ENCODE measurements around the gene PRB2. TPM values are rescaled to one million over a fixed set of nuclear protein-coding genes. Genes with fewer than 3 reads are reported as not detected.
"Not testable (repeated sequence)": the region's sequence is repeated elsewhere in the genome, so short reads cannot be mapped to it uniquely, and the experiment has no call there.

The PRB2 gene
- total RNA-seq (not detected), polyA plus RNA-seq (not detected)
- long read RNA-seq, donor 1, result 0 reads
- long read RNA-seq, donor 2, result 0 reads
- long read RNA-seq, donor 3, result 0 reads
- long read RNA-seq, donor 4, result 0 reads
- long read RNA-seq, donor 5, result 0 reads
- long read RNA-seq, donor 6, result 0 reads
- long read RNA-seq, donor 7, result 0 reads
- long read RNA-seq, donor 8, result 0 reads
- long read RNA-seq, donor 9, result 0 reads
- long read RNA-seq, donor 10, result 0 reads

DNA sequence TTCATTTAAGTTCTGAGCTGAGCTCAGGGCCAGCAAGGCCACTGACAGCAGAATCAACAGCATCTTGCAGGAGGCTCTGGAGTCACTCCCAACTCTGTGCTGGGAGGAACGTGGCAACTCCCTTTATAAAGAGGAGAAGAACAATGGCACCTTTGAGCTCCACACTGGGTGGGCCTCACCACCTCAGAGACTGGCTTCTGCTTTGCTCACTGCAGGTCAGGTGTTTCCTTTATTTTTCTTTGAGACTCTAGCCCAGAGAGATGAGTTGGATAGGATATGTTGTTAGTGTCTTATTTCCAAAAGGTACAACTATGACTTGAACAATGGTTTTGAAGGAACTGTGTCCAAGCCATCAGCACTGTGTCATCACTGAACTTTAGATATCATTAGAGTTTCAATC, at the start of gene PRB2:
Gene PRB2, minus strand, starts transcription at position 101 of the 400 bp plus-strand sequence. Its CDS starts 38 bp downstream, at position 63.
- H3K27me3 ChIP-seq; H3K9me3 ChIP-seq (replicated peaks in 1 of 3); H3K36me3 ChIP-seq (replicated peaks in 1 of 2); DNase-seq; intact Hi-C loops (cut with DNase I); H3K4me3 ChIP-seq; H3K27ac ChIP-seq; H3K4me1 ChIP-seq (replicated peaks in 1 of 2): not testable (repeated sequence)
- WGBS, 4 donors, result no CpG with 5 or more reads among the region's 1 CpG

DNA sequence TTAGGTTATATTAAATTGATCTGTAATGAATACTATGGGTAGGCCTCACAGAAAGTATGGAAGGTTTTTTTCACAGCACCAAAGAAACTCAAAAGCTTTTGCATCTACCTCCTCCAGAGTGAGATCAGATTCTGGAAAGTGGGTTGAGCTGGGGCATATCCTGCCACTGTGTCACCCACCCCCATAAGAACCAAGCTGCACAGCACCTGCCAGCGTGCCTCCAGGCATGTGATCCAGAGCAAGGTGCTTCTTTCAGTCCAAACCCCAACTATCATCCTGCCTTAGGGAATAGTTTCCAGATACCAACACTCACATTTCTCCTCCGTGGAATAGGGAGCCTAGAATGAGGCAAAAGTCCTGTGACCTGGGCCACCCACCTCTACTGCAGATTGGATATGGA, 42.6 kb upstream of the PRB2 start:
- H3K4me1 ChIP-seq (replicated peaks in 1 of 2), result no peaks in the 10 kb centered on the region
- no peaks in the 10 kb centered on the region for H3K27me3 ChIP-seq
- H3K27ac ChIP-seq, result no peak overlapping the region
- no peaks in the 10 kb centered on the region for H3K36me3 ChIP-seq (replicated peaks in 1 of 2)
- no peaks in the 10 kb centered on the region for H3K9me3 ChIP-seq (replicated peaks in 1 of 3)
- no peak for TF ChIP-seq POLR2A (IDR thresholded peaks at IDR 0.05)
- no peak for TF ChIP-seq CTCF (IDR thresholded peaks at IDR 0.05)
- intact Hi-C loops (cut with DNase I), result no loop called here
- WGBS, 4 donors, result 68 to 92% (median 91%) methylated on average over 2 of the region's 2 CpGs
- no peak for DNase-seq
- H3K4me3 ChIP-seq, result no peak overlapping the region

DNA sequence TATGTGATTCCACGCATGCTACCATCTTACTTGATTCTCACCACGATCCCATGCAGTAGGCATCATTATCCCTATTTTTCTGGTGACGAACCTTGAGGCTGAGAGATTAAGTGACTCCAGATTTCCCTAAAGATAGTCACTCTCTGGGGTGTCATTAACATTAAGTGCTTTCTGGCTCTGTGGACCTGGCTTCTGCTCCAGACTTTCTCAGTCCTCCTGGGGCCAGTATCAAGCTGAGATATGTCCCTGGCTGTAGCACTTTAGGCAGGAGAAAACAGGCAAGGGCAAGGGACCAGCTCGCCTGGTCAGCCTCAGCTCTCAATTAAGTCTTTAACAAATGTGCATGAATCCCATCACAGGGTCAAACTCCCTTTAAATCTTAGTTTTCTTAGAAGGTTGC, 38.3 kb upstream of the PRB2 start:
- WGBS, 4 donors, result 68 to 82% (median 75%) methylated on average over 4 of the region's 4 CpGs
- Histone ChIP-seq H3K9me3 (replicated peaks in 1 of 3) (no peaks in the 10 kb centered on the region), H3K27me3 (no peaks in the 10 kb centered on the region), H3K27ac (no peak overlapping the region), H3K4me1 (replicated peaks in 1 of 2) (no peaks in the 10 kb centered on the region), H3K36me3 (replicated peaks in 1 of 2) (no peaks in the 10 kb centered on the region), H3K4me3 (no peak overlapping the region)
- no peak for DNase-seq
- TF ChIP-seq CTCF (IDR thresholded peaks at IDR 0.05), result no peak
- no peak for TF ChIP-seq POLR2A (IDR thresholded peaks at IDR 0.05)
- intact Hi-C loops (cut with DNase I), result no loop called here

DNA sequence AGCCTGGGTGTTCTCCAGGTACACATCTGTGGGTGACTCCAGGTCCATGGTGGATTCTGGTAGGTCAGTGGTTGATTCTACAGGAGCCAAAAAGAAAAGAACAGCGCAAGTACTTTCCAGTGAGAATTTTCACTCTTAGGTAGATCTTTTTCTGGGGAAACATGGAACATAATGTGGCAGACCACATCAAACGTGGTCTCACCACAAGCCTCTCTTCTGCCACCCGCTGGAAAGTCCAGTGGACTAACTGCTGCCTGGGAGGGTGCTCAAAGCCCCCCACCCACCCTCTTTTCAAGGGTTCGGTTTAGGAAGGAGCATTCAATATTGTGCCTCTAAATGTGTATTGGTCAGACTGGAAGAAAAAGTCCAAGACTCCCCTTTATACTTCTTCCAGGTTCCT, 36.1 kb upstream of the PRB2 start:
- H3K9me3 ChIP-seq (replicated peaks in 1 of 3), result no peaks in the 10 kb centered on the region
- TF ChIP-seq POLR2A (IDR thresholded peaks at IDR 0.05) (no peak), CTCF (IDR thresholded peaks at IDR 0.05) (no peak)
- WGBS, 4 donors, result 80 to 89% (median 85%) methylated on average over 4 of the region's 4 CpGs

GRCh38 chr12:11427341-11427740, 32.0 kb upstream of the PRB2 start:
- intact Hi-C loops (cut with DNase I), result no loop called here
- Histone ChIP-seq H3K4me3 (no peak overlapping the region), H3K27ac (no peak overlapping the region), H3K27me3 (no peaks in the 10 kb centered on the region), H3K36me3 (replicated peaks in 1 of 2) (no peaks in the 10 kb centered on the region), H3K4me1 (replicated peaks in 1 of 2) (no peaks in the 10 kb centered on the region), H3K9me3 (replicated peaks in 1 of 3) (no peaks in the 10 kb centered on the region)
- 89 to 95% (median 94%) methylated on average over 1 of the region's 1 CpG for WGBS, 4 donors
- no peak for DNase-seq
- TF ChIP-seq CTCF (IDR thresholded peaks at IDR 0.05) (no peak), POLR2A (IDR thresholded peaks at IDR 0.05) (no peak)

More for the DNA sequence above, 36.1 kb upstream of the PRB2 start:
- Histone ChIP-seq H3K27ac (no peak overlapping the region), H3K27me3 (no peaks in the 10 kb centered on the region), H3K4me1 (replicated peaks in 1 of 2) (no peaks in the 10 kb centered on the region), H3K36me3 (replicated peaks in 1 of 2) (no peaks in the 10 kb centered on the region), H3K4me3 (no peak overlapping the region)
- intact Hi-C loops (cut with DNase I), result no loop called here
- no peak for DNase-seq

Measured in adrenal gland (tissue), 19 donors.